Duodenal mucosa (tissue), 2 donors: ENCODE data around the gene FGG.

Experiments used
- H3K27ac ChIP-seq: one replicate; pipeline ENCODE4 v1.7.0; 2013; ENCODE audit warnings: low read depth, low read length
- H3K27me3 ChIP-seq, 2 donors: one replicate each; pipeline ENCODE4 v1.7.0; 2013; ENCODE audit warnings: low read length in 2 of 2, control low read depth in 1 of 2; ENCODE audit not compliant: insufficient read depth in 2 of 2, control insufficient read depth in 1 of 2
- H3K36me3 ChIP-seq, 2 donors: one replicate each; pipeline ENCODE4 v1.7.0; 2013; ENCODE audit warnings: low read length in 2 of 2, control low read depth in 1 of 2; ENCODE audit not compliant: insufficient read depth in 2 of 2, control insufficient read depth in 1 of 2
- H3K4me1 ChIP-seq, 2 donors: one replicate each; pipeline ENCODE4 v1.7.0; 2013; ENCODE audit warnings: low read length in 2 of 2, control low read depth in 1 of 2; ENCODE audit not compliant: insufficient read depth in 2 of 2, control insufficient read depth in 1 of 2
- H3K4me3 ChIP-seq, 2 donors: one replicate each; pipeline ENCODE4 v1.7.0; 2013; ENCODE audit warnings: low read length in 2 of 2, low read depth in 1 of 2
- H3K9ac ChIP-seq, 2 donors: one replicate each; pipeline ENCODE4 v1.7.0; 2013; ENCODE audit warnings: low read length in 2 of 2, low read depth in 1 of 2
- H3K9me3 ChIP-seq, 2 donors: one replicate each; pipeline ENCODE4 v1.7.0; 2013; ENCODE audit warnings: low read length in 2 of 2, control low read depth in 1 of 2; ENCODE audit not compliant: control insufficient read depth in 1 of 2

FGG gene

DNA sequence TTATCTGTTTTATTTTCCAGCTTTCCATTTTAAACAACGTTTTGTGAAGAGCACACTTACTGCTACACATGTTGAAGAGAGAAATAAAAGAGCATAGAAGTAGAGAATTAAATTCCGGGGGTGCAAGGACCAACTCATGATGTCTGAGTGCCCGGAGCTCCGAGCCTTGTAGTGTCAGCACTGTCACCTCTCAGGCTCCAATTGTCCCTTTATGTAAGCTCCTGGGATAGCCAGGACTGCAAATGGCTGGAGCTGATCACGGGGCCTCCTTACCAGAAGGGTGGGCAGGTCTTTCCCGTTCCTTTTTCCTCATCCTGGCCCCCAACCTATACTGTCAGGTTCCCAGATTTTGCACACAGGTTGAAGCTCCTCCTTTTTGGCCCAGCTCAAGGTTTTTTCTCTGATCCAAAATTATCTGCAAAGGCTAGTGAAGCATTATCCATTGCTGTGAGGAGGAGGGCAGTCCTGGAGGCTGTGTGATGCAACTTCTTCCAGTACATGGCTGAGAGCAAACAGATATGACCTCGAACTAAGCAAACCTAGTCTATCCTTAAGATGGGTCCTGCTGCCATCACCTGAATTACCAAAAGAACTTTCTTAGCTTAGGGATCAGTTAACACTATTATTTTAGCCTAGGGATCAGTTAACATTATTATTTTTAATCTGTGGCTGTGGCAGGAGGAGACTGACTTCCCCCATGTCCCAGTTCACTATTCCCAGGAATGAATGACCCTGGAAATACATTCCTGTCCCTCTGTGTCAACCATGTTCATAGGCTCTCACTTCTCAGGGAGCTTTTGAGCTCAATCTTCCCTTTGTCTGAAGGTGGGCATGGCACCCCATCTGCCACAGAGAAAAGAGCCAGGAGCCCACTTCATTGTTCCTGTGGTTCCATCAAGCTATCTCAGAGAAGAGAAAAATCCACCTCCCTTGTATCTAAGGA is at the start of gene FGG:
Gene FGG, minus strand, starts transcription at position 185 of the 943 bp plus-strand sequence. Its CDS starts 47 bp downstream, at position 138.
- Histone ChIP-seq H3K9ac (no peak within 1 kb of the TSS), H3K4me1 (peaks cover 0 to 14% of the 10 kb centered on the region in 2 donors), H3K4me3 (no peak within 1 kb of the TSS), H3K27ac (no peak within 1 kb of the TSS), H3K27me3 (no peaks in the 10 kb centered on the region), H3K9me3 (no peaks in the 10 kb centered on the region), H3K36me3 (no peaks in the 10 kb centered on the region)

DNA sequence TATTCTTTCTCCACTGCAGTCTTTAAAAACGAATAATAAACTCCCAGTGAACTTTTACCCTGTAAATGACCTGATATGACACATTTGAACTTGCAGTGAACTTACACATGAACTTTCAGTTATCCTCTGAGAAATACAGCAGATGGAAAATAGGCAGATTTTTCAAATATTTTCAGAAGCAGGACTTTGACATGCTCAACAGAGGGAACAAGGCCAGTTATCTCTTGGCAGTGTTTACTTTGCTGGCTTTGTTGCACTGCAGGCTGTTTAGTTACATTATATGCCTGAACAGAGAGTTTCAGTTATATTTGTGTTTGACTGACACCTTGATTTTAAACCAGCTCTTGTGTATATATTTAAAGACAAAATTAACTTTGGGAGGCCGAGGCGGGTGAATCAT is 47.6 kb upstream of the FGG start:
- Histone ChIP-seq H3K9me3 (no peaks in the 10 kb centered on the region), H3K36me3 (no peaks in the 10 kb centered on the region), H3K27me3 (no peaks in the 10 kb centered on the region), H3K4me1 (peaks cover 3 to 9% of the 10 kb centered on the region in 2 donors), H3K9ac (no peak overlapping the region), H3K4me3 (no peak overlapping the region), H3K27ac (no peak overlapping the region)

DNA sequence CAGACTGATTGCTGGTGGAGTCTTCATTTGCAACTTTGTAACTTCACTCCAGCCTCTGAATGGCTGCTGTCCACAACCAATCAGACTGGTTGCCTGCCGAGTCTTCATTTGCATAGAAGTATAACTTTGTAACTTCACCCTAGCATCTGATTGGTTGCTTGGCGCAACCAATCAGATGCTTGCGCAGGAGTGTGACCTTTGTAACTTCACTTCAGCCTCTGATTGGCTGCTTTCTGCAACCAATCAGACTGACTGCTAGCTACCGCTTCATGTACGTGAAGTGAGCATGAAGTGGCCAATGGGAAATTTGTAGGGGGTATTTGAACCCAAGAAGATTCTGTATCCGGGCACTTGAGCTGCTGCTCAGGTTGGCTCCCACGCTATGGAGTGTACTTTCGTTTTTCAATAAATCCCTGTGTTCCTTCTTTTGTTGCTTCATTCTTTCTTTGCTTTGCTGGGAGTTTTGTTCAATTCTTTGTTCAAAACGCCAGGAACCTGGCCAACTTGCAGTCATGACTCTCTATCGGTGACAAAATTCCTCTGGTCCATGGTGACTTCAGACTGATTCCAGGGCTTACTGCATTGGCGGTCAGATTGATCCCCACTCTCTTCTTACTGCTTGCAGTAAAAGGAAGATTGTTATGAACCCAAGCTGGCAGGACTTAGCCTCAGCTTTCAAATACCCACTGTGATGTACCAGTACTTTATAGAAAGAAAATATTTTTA is 46.4 kb upstream of the FGG start:
- Histone ChIP-seq H3K27ac (no peak overlapping the region), H3K9ac (no peak overlapping the region), H3K4me1 (peaks cover 3 to 9% of the 10 kb centered on the region in 2 donors), H3K4me3 (no peak overlapping the region), H3K9me3 (no peaks in the 10 kb centered on the region), H3K36me3 (no peaks in the 10 kb centered on the region), H3K27me3 (no peaks in the 10 kb centered on the region)

DNA sequence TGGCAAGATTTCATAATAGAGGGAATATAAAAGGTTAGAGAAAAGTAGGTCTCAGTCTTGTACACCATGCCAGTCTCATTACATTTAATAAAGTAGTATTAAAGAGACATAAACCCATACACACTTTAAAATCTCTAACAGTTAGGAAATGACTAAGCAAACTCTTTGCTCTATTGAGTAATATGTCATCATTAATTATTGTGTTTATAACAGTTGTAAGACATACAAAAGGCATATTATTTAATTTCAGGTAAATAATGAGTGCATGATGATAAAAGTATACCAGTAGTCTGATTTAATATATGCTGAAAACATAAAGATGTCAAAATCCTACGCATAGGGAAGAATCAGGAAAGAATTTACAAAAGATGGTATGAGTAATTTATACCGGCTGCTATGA is 31.0 kb upstream of the FGG start:
- Histone ChIP-seq H3K9me3 (no peaks in the 10 kb centered on the region), H3K9ac (no peak overlapping the region), H3K36me3 (no peaks in the 10 kb centered on the region), H3K4me3 (no peak overlapping the region), H3K27me3 (no peaks in the 10 kb centered on the region), H3K4me1 (no peaks in the 10 kb centered on the region), H3K27ac (no peak overlapping the region)

DNA sequence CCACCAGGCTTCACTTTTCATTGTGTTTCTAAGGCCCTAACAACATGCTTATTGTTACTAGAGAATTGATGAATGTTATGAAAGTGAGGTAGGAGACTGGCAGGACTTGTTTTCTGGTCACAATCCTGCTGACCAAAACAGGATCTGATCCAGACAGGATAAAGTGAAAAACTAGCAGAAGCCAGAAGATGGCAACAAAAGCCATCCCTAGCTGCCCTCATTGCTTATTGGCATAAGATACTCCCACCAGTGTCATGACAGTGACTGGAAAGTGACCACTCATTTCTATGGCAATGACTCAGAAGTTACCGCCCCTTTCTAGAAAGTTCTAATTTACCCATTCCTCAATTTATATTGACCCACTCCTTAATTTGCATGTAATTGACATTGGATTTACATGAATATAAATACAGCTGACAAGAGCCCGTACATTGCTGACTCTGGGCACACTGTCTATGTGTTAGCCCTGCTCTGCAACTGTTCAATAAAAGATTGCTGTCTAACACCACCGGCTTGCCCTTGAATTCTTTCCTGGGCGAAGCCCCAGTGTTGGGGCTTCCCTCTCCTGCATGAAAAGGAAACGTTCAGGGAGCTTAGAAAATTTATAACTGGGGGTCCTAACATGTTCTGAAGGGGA is 30.0 kb upstream of the FGG start:
- no peak overlapping the region for H3K4me3 ChIP-seq
- H3K9ac ChIP-seq: no peak overlapping the region
- no peaks in the 10 kb centered on the region for H3K27me3 ChIP-seq
- no peaks in the 10 kb centered on the region for H3K4me1 ChIP-seq
- no peak overlapping the region for H3K27ac ChIP-seq
- no peaks in the 10 kb centered on the region for H3K36me3 ChIP-seq
- H3K9me3 ChIP-seq: no peaks in the 10 kb centered on the region

DNA sequence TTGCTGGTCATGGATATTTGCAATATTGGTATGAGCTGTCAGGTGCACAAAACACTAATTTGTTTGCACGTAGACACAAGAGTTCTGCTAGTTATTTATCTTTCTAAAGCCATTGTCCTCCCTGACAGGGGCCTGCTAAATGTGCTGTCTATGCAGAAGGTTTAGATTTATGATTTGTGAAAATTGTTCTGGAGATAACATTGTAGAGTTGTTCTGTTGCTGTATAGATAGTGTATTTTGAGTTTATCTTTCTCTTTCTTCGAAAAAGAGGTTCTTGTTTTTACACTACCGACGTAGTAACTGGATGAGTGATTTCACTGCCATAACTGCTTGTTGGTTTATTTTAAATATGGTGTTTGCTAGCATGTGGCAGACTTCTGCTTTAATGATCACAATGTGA is 28.5 kb upstream of the FGG start:
- no peaks in the 10 kb centered on the region for H3K9me3 ChIP-seq
- no peak overlapping the region for H3K27ac ChIP-seq
- H3K36me3 ChIP-seq: no peaks in the 10 kb centered on the region
- no peaks in the 10 kb centered on the region for H3K4me1 ChIP-seq
- no peak overlapping the region for H3K4me3 ChIP-seq
- no peak overlapping the region for H3K9ac ChIP-seq
- no peaks in the 10 kb centered on the region for H3K27me3 ChIP-seq

DNA sequence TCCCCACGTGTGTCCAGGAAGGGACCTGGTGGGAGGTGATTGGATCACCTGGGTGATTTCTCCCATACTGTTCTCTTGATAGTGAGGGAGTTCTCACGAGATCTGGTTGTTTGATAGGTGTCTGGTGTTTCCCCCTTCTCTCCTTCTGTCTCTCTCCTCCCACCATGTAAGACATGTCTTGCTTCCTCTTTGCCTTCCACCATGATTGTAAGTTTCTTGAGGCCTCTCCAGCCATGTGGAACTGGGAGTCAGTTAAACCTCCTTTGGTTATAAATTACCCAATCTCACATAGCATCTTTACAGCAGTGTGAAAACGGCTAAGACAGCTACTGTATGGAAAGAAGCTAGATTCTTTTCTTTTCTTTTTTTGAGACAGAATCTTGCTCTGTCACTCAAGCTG is 21.6 kb upstream of the FGG start:
- Histone ChIP-seq H3K9ac (no peak overlapping the region), H3K27ac (no peak overlapping the region), H3K36me3 (no peaks in the 10 kb centered on the region), H3K4me1 (no peaks in the 10 kb centered on the region), H3K27me3 (no peaks in the 10 kb centered on the region), H3K4me3 (no peak overlapping the region), H3K9me3 (no peaks in the 10 kb centered on the region)

DNA sequence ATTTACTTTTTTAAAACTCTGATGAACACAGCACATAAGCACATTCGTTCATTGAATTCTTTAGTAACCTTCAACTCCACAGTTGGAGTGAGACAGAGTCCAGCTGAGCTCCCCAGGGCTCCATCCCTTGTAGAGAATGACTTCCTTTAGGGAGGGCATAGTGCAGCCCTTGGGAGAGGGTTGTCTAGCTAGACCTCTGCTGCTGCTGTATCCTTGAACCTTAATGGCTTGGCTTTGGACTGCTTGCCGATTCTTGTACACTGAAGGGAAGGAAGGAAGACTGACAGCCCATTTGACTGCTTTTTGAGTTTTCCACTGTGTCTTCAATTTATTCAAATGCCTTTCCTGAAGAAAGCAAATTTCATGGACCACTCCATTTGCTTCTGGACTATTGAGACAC is 19.4 kb upstream of the FGG start:
- H3K9ac ChIP-seq: no peak overlapping the region
- H3K27ac ChIP-seq: no peak overlapping the region
- no peaks in the 10 kb centered on the region for H3K9me3 ChIP-seq
- H3K4me1 ChIP-seq: peaks cover 3 to 6% of the 10 kb centered on the region in 2 donors
- no peaks in the 10 kb centered on the region for H3K36me3 ChIP-seq
- peaks cover 0 to 5% of the 10 kb centered on the region in 2 donors for H3K27me3 ChIP-seq
- H3K4me3 ChIP-seq: no peak overlapping the region

DNA sequence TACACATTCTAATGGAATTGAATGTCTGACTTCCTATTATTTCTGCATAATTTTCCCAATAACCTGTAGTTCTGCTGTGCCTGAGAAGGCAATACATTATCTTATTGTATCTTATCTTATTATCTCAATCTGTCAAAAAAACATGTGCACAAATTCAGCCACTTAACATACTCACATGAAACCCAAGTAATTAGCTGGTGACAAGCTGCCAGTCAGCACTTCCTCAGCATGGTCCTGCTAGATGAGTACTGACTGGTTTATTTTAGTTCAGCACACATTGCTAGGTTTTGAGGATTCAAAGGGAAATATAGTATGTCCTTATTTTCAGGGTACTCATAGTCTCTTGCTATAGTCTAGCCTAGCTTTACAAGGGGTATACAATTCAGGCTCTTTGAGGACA is 17.9 kb upstream of the FGG start:
- Histone ChIP-seq H3K27ac (no peak overlapping the region), H3K9me3 (no peaks in the 10 kb centered on the region), H3K9ac (no peak overlapping the region), H3K27me3 (peaks cover 0 to 5% of the 10 kb centered on the region in 2 donors), H3K36me3 (no peaks in the 10 kb centered on the region), H3K4me3 (no peak overlapping the region), H3K4me1 (peaks cover 3 to 13% of the 10 kb centered on the region in 2 donors)
